ENCODE results near the gene ME3.

DNA sequence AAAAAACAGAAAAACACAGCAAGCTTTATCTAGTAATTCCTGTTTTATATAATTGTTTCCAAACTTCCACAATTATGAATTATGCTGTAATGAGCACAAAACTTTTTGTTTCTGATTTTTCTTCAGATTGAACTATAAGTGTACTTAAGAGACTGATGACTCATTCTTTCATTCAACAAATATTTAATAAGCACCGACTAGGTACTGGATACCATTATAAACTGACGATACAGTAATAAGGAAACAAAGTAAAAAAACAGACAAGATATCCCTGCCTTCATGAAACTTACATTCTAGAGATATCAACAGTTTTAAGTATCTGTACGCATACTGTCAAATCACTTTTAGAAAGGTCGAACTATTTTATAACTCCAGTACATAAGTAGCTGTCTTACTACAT is 78.6 kb downstream of the ME3 start:
- no peak for TF ChIP-seq CTCF (IDR thresholded peaks at IDR 0.05)
- no peak for TF ChIP-seq POLR2A (IDR thresholded peaks at IDR 0.05)

Measured in right lobe of liver (tissue), 4 donors.